Measurements from ENCODE around the gene SRPRB. TPM values are rescaled to one million over a fixed set of nuclear protein-coding genes. Genes with fewer than 3 reads are reported as not detected.

Gene SRPRB
- total RNA-seq, 1 experiment from 2014 or later: 73.5 TPM

DNA sequence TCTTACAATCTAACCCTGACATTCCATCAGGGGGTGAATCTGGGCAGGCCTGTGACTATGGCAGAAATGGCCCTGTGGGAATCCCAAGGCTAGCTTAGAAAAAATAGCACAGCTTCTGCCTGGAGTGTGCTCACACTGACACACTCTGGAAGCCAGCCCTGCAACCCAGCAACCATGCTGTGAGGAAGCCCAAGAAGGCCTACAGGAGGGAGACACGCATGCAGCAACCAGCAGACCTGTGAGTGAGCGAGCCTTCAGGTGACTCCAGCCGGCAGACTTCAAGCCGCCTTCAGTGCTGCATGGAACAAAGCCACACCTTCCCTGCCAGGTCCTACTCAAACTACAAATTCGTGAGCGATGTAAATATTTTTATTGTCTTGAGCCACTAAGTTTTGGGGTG lies 64.0 kb downstream of the SRPRB start:
- ChIA-PET POLR2A (no interaction called here), CTCF (no interaction called here)
- Histone ChIP-seq H3K4me1 (ENCODE audit: control insufficient read depth, insufficient read depth, low read length) (no peaks in the 10 kb centered on the region), H3K4me3 (ENCODE audit: low read depth in 2 of 2, low read length in 2 of 2) (no peak overlapping the region), H3K9me3 (ENCODE audit: control insufficient read depth, insufficient read depth, low read depth, low read length) (no peaks in the 10 kb centered on the region), H3K27me3 (ENCODE audit: control insufficient read depth, insufficient read depth, low read length) (no peaks in the 10 kb centered on the region), H3K27ac (ENCODE audit: low read length) (no peak overlapping the region), H3K36me3 (ENCODE audit: control insufficient read depth, insufficient read depth, low read length) (no peaks in the 10 kb centered on the region)
- no TSS peak for BruUV-seq (replicated peaks)
- no peak for ATAC-seq
- no peak for TF ChIP-seq POLR2AphosphoS5 (IDR thresholded peaks at IDR 0.05; ENCODE audit: low read depth, low read length)
- TF ChIP-seq, protein P1, sequence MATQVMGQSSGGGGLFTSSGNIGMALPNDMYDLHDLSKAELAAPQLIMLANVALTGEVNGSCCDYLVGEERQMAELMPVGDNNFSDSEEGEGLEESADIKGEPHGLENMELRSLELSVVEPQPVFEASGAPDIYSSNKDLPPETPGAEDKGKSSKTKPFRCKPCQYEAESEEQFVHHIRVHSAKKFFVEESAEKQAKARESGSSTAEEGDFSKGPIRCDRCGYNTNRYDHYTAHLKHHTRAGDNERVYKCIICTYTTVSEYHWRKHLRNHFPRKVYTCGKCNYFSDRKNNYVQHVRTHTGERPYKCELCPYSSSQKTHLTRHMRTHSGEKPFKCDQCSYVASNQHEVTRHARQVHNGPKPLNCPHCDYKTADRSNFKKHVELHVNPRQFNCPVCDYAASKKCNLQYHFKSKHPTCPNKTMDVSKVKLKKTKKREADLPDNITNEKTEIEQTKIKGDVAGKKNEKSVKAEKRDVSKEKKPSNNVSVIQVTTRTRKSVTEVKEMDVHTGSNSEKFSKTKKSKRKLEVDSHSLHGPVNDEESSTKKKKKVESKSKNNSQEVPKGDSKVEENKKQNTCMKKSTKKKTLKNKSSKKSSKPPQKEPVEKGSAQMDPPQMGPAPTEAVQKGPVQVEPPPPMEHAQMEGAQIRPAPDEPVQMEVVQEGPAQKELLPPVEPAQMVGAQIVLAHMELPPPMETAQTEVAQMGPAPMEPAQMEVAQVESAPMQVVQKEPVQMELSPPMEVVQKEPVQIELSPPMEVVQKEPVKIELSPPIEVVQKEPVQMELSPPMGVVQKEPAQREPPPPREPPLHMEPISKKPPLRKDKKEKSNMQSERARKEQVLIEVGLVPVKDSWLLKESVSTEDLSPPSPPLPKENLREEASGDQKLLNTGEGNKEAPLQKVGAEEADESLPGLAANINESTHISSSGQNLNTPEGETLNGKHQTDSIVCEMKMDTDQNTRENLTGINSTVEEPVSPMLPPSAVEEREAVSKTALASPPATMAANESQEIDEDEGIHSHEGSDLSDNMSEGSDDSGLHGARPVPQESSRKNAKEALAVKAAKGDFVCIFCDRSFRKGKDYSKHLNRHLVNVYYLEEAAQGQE (IDR thresholded peaks at IDR 0.05; ENCODE audit: insufficient read depth in 1 of 2, low read depth in 2 of 2, low read length in 1 of 2): no peak
- intact Hi-C loops (cut with micrococcal nuclease; ENCODE audit: unreplicated experiment) (no loop called here), in situ Hi-C loops (cut with HindIII; ENCODE audit: low pct_unique_long_range_greater_than_20kb, low sequenced_read_pairs) (no loop called here)
- no peak for DNase-seq (ENCODE audit: low read depth, low spot score)

DNA sequence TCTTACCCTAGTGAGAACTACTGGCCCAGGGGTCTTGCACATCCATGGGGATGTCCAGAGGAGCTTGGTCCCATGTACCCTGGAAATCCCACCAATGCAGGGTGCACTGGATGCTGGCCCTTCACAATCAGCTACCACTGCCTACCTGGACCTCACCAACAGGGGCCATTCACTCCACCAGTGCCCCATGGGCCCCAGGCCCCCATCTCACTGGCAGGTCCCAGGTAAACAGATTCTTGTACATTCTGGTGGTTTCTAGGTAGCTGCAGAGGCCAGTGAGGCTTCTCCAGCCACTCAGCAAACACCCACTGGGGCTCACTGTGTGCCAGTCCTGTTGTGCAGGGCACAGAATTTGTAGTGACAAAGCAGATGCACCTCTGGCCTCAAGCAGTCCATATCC lies 65.2 kb downstream of the SRPRB start:
- intact Hi-C loops (cut with micrococcal nuclease; ENCODE audit: unreplicated experiment): no loop called here
- CTCF ChIA-PET: no interaction called here

More for the DNA sequence above, 65.2 kb downstream of the SRPRB start:
- no peaks in the 10 kb centered on the region for H3K36me3 ChIP-seq (ENCODE audit: control insufficient read depth, insufficient read depth, low read length)
- no peak for ATAC-seq
- DNase-seq (ENCODE audit: low read depth, low spot score): no peak
- no peak overlapping the region for H3K27ac ChIP-seq (ENCODE audit: low read length)
- H3K27me3 ChIP-seq (ENCODE audit: control insufficient read depth, insufficient read depth, low read length): no peaks in the 10 kb centered on the region
- H3K4me1 ChIP-seq (ENCODE audit: control insufficient read depth, insufficient read depth, low read length): no peaks in the 10 kb centered on the region
- H3K4me3 ChIP-seq (ENCODE audit: low read depth in 2 of 2, low read length in 2 of 2): no peak overlapping the region
- in situ Hi-C loops (cut with HindIII; ENCODE audit: low pct_unique_long_range_greater_than_20kb, low sequenced_read_pairs): no loop called here
- no peaks in the 10 kb centered on the region for H3K9me3 ChIP-seq (ENCODE audit: control insufficient read depth, insufficient read depth, low read depth, low read length)
- no TSS peak for BruUV-seq (replicated peaks)
- POLR2A ChIA-PET: no interaction called here
- TF ChIP-seq, protein P2, sequence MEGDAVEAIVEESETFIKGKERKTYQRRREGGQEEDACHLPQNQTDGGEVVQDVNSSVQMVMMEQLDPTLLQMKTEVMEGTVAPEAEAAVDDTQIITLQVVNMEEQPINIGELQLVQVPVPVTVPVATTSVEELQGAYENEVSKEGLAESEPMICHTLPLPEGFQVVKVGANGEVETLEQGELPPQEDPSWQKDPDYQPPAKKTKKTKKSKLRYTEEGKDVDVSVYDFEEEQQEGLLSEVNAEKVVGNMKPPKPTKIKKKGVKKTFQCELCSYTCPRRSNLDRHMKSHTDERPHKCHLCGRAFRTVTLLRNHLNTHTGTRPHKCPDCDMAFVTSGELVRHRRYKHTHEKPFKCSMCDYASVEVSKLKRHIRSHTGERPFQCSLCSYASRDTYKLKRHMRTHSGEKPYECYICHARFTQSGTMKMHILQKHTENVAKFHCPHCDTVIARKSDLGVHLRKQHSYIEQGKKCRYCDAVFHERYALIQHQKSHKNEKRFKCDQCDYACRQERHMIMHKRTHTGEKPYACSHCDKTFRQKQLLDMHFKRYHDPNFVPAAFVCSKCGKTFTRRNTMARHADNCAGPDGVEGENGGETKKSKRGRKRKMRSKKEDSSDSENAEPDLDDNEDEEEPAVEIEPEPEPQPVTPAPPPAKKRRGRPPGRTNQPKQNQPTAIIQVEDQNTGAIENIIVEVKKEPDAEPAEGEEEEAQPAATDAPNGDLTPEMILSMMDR (IDR thresholded peaks at IDR 0.05): no peak
- TF ChIP-seq POLR2AphosphoS5 (IDR thresholded peaks at IDR 0.05; ENCODE audit: low read depth, low read length): no peak
- no peak for TF ChIP-seq TCF7L2 (IDR thresholded peaks at IDR 0.05; ENCODE audit: low read depth, low read length)
- TF ChIP-seq, protein P1 (IDR thresholded peaks at IDR 0.05; ENCODE audit: insufficient read depth in 1 of 2, low read depth in 2 of 2, low read length in 1 of 2): no peak
- no peak for TF ChIP-seq SIN3A (IDR thresholded peaks at IDR 0.05; ENCODE audit: borderline replicate concordance, insufficient read depth, low read depth, low read length)

Other genes with a start within 250 kb of the SRPRB start
- 506 TPM for gene CDV3, start 232.1 kb upstream of the SRPRB start, total RNA-seq (2021; ENCODE audit: unreplicated experiment)
- gene TOPBP1, start 143.9 kb upstream of the SRPRB start, total RNA-seq (2021; ENCODE audit: unreplicated experiment): 78.4 TPM
- 9.5 TPM for gene TF, start 59.4 kb upstream of the SRPRB start, total RNA-seq (2021; ENCODE audit: unreplicated experiment)
- 49.2 TPM for gene RAB6B, start 90.1 kb downstream of the SRPRB start, total RNA-seq (2021; ENCODE audit: unreplicated experiment)
- 0.62 TPM for gene SLCO2A1, start 224.1 kb downstream of the SRPRB start, total RNA-seq (2021; ENCODE audit: unreplicated experiment)

Data from Panc1 (cell line).